Measurements from ENCODE around the gene SPSB4.
"Not testable (repeated sequence)": the region's sequence is repeated elsewhere in the genome, so short reads cannot be mapped to it uniquely, and the experiment has no call there.

SPSB4 gene
- total RNA-seq, result 0 reads per million in 4 experiments

GRCh38 chr3:141050576-141051442 lies at the start of gene SPSB4:
Gene SPSB4 (plus strand): TSS chr3:141051347. CDS start chr3:141066105, 14,758 bp downstream.
- no peak for DNase-seq

GRCh38 chr3:141006344-141006743 lies 44.8 kb upstream of the SPSB4 start:
- DNase-seq, result no peak

GRCh38 chr3:141009496-141009895 lies 41.7 kb upstream of the SPSB4 start:
- DNase-seq, result no peak

- peak; percentile 61 for DNase-seq
Measured at GRCh38 chr3:141011232-141011996, 39.7 kb upstream of the SPSB4 start.

GRCh38 chr3:141011997-141012262 lies 39.2 kb upstream of the SPSB4 start:
- no peak for DNase-seq

- no peak for DNase-seq
Measured at GRCh38 chr3:141012571-141012970, 38.6 kb upstream of the SPSB4 start.

GRCh38 chr3:141015481-141015880 lies 35.7 kb upstream of the SPSB4 start:
- DNase-seq, result no peak

GRCh38 chr3:141017366-141018322 lies 33.5 kb upstream of the SPSB4 start:
- DNase-seq, result not testable (repeated sequence)

- no peak for DNase-seq
Measured at GRCh38 chr3:141019244-141019643, 31.9 kb upstream of the SPSB4 start.

- no peak for DNase-seq
Measured at GRCh38 chr3:141020143-141020830, 30.9 kb upstream of the SPSB4 start.

- no peak for DNase-seq
Measured at GRCh38 chr3:141021261-141021660, 29.9 kb upstream of the SPSB4 start.

GRCh38 chr3:141030296-141030695 lies 20.9 kb upstream of the SPSB4 start:
- no peak for DNase-seq

GRCh38 chr3:141039589-141039988 lies 11.6 kb upstream of the SPSB4 start:
- no peak for DNase-seq

GRCh38 chr3:141044695-141045641 lies 6.2 kb upstream of the SPSB4 start:
- no peak for DNase-seq

GRCh38 chr3:141045849-141046248 lies 5.3 kb upstream of the SPSB4 start:
- no peak for DNase-seq

- no peak for DNase-seq
Measured at GRCh38 chr3:141047168-141047567, 4.0 kb upstream of the SPSB4 start.

- no peak for DNase-seq
Measured at GRCh38 chr3:141049681-141050080, 1.5 kb upstream of the SPSB4 start.

- no peak for DNase-seq
Measured at GRCh38 chr3:141051443-141052200, 475 bp downstream of the SPSB4 start.

GRCh38 chr3:141052201-141053069 lies 1.3 kb downstream of the SPSB4 start:
- DNase-seq, result no peak
